Mucosa of descending colon (tissue), 3 donors: Measurements from ENCODE around the gene TRAPPC8. TPM values are rescaled to one million over a fixed set of nuclear protein-coding genes. Genes with fewer than 3 reads are reported as not detected.
A peak's percentile ranks its signal among the peaks of the same experiment; 100 is the strongest.

ENCODE experiments used
- ATAC-seq: fragments of 200-7000 bp; cut with Tn5 transposase; one replicate; pipeline ENCODE4 v1.9.1; 2020; ENCODE audit warnings: mild to moderate bottlenecking, moderate library complexity
- DNase-seq, 3 donors: peaks; one replicate each; pipeline ENCODE4 v3.0.0-alpha.2; 2020
- H3K36me3 ChIP-seq: fragments of 200-600 bp; one replicate; pipeline ENCODE4 v1.8.0; 2021; ENCODE audit warnings: low read depth, mild to moderate bottlenecking
- H3K4me1 ChIP-seq: fragments of 200-600 bp; one replicate; pipeline ENCODE4 v1.8.0; 2021; ENCODE audit warnings: low read depth, mild to moderate bottlenecking
- H3K4me3 ChIP-seq: fragments of 200-600 bp; one replicate; pipeline ENCODE4 v1.8.0; 2021; ENCODE audit warnings: mild to moderate bottlenecking
- H3K9me3 ChIP-seq: fragments of 200-600 bp; one replicate; pipeline ENCODE4 v1.8.0; 2021; ENCODE audit warnings: mild to moderate bottlenecking
- intact Hi-C, 2 donors: fragments of 100-400 bp; cut with DNase I in 1 of 2; cut with micrococcal nuclease in 1 of 2; formaldehyde crosslinking; loops; one replicate each; pipeline versions ENCODE4 v1.11.0 to v1.11.1; 2022; cut with DNase I, micrococcal nuclease
- long read RNA-seq, 2 donors: library from polyadenylated mRNA; unstranded; transcript quantifications; one replicate each; pipeline ENCODE4 v2.0.0, GENCODE V29; 2019 to 2021
- total RNA-seq, 3 donors: library from RNA; stranded (reverse); fragmentation: NEBNext Ultra II Directional in 2 of 3; extraction: Animal tissue kit (Norgen Biotek cat#: 25700) in 2 of 3; gene quantifications; one replicate each; pipeline versions ENCODE4 v1.2.1 to v1.2.4, GENCODE V29; 2021 to 2023
- TF ChIP-seq, protein P1 (sequence below): fragments of 200-600 bp; IDR thresholded peaks from one replicate; pipeline ENCODE4 v1.8.0; 2022; ENCODE audit warnings: antibody characterized with exemption, mild to moderate bottlenecking
- donor health status: DM: no; HTN: no; CAD: no; lungs with moderate emphysema.
- donor health status: DM: no; HTN: no; CAD: no.
- donor health status: DM: no; HTN: yes; CAD: no.

The TRAPPC8 gene
- total RNA-seq, result 10 to 100 TPM; 42.6 to 51.4 (median 51.2) TPM
- long read RNA-seq, donor 1, full-length matches to known transcripts, result 14 of 21 reads
- long read RNA-seq, donor 1, partial matches to known transcripts, result 1 of 21 reads
- long read RNA-seq, donor 1, other reads (novel, unspliced or antisense), result 6 of 21 reads
- long read RNA-seq, donor 2, partial matches to known transcripts, result 0 of 1 reads
- long read RNA-seq, donor 2, other reads (novel, unspliced or antisense), result 1 of 1 reads

GRCh38 chr18:31942999-31943877 lies at the start of gene TRAPPC8:
TSS of gene TRAPPC8 (minus strand) at chr18:31943128. CDS start at chr18:31942764, 364 bp downstream.
- peaks cover 16% of the 10 kb centered on the region for H3K4me1 ChIP-seq
- H3K4me3 ChIP-seq, result peak within 1 kb of the TSS; percentile 58
- intact Hi-C loops, result no loop called here
- peak; percentile 93 for ATAC-seq
- peak; percentile 98 to 99 (median 99) for DNase-seq
- TF ChIP-seq, protein P1, sequence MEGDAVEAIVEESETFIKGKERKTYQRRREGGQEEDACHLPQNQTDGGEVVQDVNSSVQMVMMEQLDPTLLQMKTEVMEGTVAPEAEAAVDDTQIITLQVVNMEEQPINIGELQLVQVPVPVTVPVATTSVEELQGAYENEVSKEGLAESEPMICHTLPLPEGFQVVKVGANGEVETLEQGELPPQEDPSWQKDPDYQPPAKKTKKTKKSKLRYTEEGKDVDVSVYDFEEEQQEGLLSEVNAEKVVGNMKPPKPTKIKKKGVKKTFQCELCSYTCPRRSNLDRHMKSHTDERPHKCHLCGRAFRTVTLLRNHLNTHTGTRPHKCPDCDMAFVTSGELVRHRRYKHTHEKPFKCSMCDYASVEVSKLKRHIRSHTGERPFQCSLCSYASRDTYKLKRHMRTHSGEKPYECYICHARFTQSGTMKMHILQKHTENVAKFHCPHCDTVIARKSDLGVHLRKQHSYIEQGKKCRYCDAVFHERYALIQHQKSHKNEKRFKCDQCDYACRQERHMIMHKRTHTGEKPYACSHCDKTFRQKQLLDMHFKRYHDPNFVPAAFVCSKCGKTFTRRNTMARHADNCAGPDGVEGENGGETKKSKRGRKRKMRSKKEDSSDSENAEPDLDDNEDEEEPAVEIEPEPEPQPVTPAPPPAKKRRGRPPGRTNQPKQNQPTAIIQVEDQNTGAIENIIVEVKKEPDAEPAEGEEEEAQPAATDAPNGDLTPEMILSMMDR, result no peak
- H3K9me3 ChIP-seq, result no peaks in the 10 kb centered on the region
- H3K36me3 ChIP-seq, result no peaks in the 10 kb centered on the region

- H3K9me3 ChIP-seq, result no peaks in the 10 kb centered on the region
- no peak for ATAC-seq
- TF ChIP-seq, protein P1, result no peak
- DNase-seq, result no peak
- intact Hi-C loops, result no loop called here
- H3K4me3 ChIP-seq, result no peak overlapping the region
- H3K36me3 ChIP-seq, result no peaks in the 10 kb centered on the region
- no peaks in the 10 kb centered on the region for H3K4me1 ChIP-seq
Measured at GRCh38 chr18:31990823-31991222, 47.9 kb upstream of the TRAPPC8 start.

- Histone ChIP-seq H3K36me3 (no peaks in the 10 kb centered on the region), H3K4me3 (no peak overlapping the region), H3K9me3 (peaks cover 4% of the 10 kb centered on the region), H3K4me1 (no peaks in the 10 kb centered on the region)
- peak; percentile 6 for ATAC-seq
- no peak for DNase-seq
- TF ChIP-seq, protein P1, result no peak
- intact Hi-C loops, result no loop called here
Measured at GRCh38 chr18:31983976-31984375, 41.0 kb upstream of the TRAPPC8 start.

DNA sequence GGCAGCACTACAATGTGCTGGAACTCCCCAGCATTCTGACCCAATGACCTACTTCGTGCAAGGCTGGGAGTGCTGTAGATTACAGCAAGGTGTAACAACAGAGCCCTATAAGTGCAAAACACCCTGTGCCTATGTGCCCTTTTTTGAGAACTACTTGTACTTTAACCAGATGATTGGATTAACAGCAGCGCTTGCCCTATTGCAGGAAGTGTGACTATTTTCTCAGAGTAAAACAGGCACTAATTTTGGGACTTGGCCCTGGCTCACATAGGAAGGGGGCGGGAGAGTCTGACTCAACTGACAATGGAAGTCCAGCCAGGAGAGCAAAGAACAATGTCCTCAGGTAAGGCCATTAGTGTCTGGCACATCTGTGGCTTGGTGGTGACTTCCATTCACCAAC lies 40.1 kb upstream of the TRAPPC8 start:
- ATAC-seq, result peak; percentile 91
- TF ChIP-seq, protein P1, result no peak
- intact Hi-C loops, result no loop called here

GRCh38 chr18:31980863-31981262 lies 37.9 kb upstream of the TRAPPC8 start:
- Histone ChIP-seq H3K9me3 (peaks cover 15% of the 10 kb centered on the region), H3K4me3 (no peak overlapping the region), H3K4me1 (no peaks in the 10 kb centered on the region), H3K36me3 (no peaks in the 10 kb centered on the region)
- intact Hi-C loops, result no loop called here
- TF ChIP-seq, protein P1, result no peak
- ATAC-seq (peak; percentile 16), DNase-seq (no peak)

More for the DNA sequence above, 40.1 kb upstream of the TRAPPC8 start:
- DNase-seq, result peak in 1 of 3 donors; percentile 40
- Histone ChIP-seq H3K36me3 (no peaks in the 10 kb centered on the region), H3K9me3 (peaks cover 14% of the 10 kb centered on the region), H3K4me1 (no peaks in the 10 kb centered on the region), H3K4me3 (no peak overlapping the region)
